GM18867 (cell line): ENCODE results near the gene TLNRD1.

Source experiments
- ATAC-seq: cut with Tn5 transposase; IDR thresholded peaks from one replicate; pipeline ENCODE4 v1.9.1; 2021; ENCODE audit warnings: mild to moderate bottlenecking, moderate library complexity; ENCODE audit not compliant: unreplicated experiment

Gene TLNRD1

DNA sequence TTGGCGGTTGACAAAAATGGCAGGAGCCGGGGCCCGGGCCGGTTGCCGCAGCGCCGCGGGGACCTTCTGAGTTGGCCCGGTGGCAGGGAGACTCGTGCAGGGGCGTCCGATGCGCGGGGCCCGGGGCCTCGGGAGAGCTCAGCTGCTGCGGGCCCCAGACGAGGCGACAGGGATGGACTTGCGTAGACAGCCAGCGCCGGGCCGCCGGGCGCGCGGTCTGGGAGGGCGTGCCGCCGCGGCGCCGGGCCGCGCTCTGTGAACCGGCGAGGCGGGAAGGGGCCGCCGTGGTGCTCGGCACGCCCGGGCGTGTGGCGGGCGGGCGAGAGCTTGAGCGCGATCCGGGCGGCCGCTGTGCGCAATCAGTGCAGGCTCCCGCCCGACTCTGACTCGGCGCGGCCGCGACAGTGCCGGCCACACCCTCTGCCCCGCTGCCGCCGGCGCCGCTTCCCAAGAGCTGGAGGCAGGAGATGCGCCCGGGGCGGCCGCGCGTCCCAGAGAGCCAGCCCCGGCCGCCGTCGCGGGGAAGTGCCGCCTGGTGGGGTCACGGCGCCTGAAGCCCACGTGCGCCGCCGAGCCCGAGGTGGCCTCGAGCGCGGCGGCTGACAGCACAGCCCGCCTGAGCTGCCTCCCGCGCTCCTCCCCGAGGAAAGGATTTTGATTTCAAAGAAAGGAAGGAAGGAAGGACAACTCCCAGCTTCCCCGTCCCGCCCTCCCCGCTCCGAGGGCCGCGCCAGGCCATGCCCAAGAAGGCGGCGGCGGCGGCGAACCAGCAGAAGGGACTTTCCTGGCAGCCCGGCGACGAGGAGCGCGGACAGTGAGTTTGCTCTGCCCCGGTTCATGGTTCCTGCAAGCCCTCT is 657 bp downstream of the TLNRD1 start:
- ATAC-seq, result peak; percentile 31

DNA sequence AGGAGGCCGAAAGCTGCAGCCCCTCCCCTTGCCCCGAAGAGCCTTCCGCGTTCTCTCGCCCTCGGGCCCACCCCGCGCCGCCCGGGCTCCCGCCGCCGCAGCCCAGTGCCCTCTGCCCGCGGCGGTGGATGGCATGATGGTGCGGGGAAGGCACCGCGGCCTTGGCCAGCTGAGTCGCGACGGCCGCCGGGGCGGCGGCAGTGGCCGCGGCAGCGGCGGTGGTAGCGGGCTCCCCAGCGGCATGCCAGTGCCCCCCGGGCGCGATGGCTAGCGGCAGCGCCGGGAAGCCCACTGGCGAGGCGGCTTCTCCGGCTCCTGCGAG is 1.2 kb downstream of the TLNRD1 start:
- ATAC-seq, result no peak

GRCh38 chr15:81002331-81003096 is 1.8 kb downstream of the TLNRD1 start:
- ATAC-seq, result no peak

GRCh38 chr15:81003097-81003350 is 2.3 kb downstream of the TLNRD1 start:
- no peak for ATAC-seq

- ATAC-seq, result no peak
These were observed 5.4 kb downstream of the TLNRD1 start for GRCh38 chr15:81006124-81006523.

GRCh38 chr15:81007428-81008064 is 6.8 kb downstream of the TLNRD1 start:
- no peak for ATAC-seq

DNA sequence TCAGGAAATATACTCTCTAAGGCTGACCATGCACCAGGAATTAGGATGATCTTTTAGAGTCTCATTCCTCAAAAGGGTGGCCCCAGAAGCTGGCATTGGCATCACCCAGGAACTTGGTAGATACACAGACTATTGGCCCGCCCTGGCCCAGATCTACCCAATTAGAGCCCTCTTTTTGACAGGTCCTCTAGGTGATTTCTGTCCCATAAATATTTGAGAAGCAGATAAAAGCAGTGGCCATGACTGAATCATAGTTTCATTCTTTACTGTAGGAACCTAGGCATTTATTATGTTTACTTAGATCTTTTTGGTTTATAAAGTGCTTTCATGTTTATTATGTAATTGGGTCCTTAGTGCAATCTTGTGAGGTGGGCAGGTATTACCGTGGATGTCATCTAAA is 7.6 kb downstream of the TLNRD1 start:
- no peak for ATAC-seq

DNA sequence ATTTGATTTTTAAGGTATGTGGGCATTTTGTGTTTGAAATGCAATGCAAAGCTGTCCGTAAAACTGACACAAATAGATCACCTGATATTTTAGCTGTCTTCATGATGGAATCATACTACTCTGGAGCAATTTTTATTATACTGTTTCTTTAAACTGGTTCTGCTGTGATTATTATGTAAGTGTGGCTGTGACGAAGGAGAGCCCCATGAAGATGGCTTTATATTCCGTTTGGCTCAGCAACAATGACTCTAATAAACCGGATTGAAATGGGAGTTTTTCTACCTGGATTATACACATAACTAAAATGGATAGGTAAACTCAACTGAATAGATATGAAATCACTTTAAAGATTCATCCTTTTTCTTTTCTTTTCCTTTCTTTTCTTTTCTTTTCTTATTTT is 9.4 kb downstream of the TLNRD1 start:
- ATAC-seq, result no peak

DNA sequence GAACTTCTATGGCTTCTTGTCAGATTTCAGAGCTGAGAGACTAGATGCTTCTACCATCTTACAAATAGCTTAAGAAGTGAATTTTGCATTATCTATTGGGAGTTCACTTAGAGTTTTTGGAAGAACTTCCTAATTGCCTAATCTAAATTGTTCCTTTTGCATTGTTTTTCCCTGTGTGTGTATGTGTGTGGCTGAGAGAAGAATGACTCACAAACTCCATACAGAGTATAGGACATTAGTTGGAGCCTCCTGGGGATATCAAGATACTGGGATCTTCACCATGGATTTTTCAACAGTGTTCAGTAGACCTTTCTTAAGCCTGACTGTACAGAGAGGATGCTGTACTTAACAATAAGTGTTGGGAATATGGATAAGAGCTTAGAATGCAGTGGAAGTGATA is 10.9 kb downstream of the TLNRD1 start:
- no peak for ATAC-seq

- no peak for ATAC-seq
These were observed 11.9 kb downstream of the TLNRD1 start for GRCh38 chr15:81012588-81012987.

DNA sequence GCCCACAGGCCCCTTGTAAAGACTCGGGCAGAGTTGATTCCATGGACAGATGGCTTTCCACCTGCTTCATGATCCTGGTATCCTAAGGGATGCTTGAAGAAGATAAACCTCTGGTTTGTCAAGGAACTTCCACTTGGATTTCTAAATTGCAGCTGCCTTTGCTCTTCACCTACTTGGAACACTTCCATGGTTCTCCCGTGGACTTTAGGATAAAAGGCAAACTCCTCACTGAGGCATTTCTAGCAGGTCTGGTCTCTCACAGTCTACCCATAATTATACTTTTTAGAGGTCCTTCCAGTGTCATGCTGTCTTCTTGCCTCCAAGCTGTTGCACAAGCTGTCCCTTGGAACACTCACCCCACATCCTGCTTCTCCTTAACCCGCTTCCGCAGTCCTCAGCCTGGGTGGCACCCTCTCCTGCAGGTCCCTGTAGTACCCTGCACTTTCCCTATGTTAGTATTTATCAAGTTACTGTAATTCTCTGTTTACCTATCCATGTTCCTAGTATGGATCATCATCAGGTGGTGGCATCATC is 12.7 kb downstream of the TLNRD1 start:
- ATAC-seq, result no peak

DNA sequence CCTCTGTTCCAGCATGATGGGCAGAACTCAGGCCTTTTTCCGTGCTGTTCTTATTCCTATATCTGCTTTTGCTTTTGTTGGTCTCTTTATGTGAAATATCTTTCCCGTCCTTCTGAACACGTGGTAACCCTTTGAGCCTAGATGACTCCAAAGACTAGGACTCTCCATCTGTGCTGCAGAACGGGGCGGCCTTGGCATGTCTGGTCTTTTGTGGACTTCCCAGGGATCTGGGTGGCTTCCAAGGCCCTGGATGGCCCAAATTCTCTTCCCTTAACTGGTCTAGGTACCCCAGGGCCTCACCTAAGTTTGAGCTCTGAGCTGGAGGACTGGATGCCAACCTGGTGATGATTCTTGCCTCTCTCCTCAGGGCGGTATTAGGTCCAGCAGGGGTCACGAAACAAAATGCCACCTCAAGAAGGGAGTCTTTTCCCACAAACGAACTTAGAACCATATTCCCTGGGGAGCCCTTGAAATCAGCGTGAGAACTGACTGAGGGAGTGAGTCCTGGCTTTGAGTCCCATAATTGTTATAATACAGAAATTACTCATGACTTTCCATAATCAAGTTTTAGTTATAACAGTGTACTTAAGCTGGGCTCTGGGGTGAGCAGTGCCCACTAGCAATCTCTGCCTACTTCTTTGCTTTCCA is 13.8 kb downstream of the TLNRD1 start:
- no peak for ATAC-seq

DNA sequence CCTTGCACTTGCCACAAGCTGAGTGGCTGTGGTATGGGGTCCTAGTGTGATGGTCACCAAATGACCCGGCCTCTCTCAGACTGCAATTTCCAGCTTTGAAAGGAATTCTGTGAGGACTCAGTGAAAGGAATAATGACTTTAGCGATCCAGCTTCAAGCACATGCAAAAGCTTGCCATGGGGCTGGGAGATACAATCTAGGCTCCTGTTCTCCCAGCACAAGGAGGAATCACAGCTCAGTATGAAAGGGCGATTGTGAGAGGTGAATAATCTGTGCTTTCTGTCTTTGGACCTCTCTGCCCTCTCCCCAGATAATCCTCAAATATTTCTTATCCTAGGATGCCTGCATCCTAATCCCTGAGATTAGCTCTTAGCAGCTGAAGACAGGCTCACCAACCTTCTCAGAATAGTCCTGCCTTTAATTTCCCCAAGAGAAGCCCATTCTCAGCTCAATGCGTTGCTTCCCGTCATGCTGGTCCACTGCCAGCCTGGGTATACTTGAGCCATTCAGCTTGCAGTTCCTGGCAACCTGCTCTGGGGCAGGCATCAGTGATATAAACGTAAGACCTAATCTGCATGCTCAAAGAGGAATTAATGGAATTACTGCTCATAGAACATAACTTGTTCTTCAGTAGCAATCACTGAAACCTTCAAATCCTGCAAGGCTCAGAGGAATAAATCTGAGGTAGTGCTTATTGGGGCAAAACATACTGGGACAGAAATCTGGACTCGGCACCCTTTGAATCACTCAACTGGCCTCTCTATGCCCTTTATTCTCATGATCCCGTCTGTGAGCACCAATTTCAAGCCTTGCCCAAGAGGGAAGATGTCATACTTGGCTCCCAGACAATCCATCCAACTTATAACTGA is 15.1 kb downstream of the TLNRD1 start:
- no peak for ATAC-seq

- ATAC-seq, result no peak
These were observed 15.9 kb downstream of the TLNRD1 start for GRCh38 chr15:81016489-81017068.

DNA sequence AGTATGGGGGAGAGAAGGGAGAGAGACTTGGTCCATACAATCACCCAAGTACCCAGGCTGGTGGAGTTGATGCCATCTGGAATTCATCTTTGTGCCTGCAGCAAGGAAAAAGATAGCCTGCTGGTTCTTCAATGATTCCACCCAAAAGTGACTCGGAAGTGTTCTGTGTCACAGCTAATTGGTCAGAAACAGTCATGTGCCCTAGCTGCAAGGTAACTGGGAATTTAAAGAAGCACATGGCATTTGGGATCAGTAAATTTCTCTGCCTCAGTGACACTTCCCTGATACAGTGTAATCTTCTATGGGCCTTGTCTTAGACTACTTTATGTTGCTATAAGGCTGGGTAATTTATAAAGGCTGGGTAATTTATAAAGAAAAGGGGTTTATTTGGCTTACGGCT is 17.5 kb downstream of the TLNRD1 start:
- ATAC-seq, result no peak

- ATAC-seq, result no peak
These were observed 20.6 kb downstream of the TLNRD1 start for GRCh38 chr15:81021321-81021720.

DNA sequence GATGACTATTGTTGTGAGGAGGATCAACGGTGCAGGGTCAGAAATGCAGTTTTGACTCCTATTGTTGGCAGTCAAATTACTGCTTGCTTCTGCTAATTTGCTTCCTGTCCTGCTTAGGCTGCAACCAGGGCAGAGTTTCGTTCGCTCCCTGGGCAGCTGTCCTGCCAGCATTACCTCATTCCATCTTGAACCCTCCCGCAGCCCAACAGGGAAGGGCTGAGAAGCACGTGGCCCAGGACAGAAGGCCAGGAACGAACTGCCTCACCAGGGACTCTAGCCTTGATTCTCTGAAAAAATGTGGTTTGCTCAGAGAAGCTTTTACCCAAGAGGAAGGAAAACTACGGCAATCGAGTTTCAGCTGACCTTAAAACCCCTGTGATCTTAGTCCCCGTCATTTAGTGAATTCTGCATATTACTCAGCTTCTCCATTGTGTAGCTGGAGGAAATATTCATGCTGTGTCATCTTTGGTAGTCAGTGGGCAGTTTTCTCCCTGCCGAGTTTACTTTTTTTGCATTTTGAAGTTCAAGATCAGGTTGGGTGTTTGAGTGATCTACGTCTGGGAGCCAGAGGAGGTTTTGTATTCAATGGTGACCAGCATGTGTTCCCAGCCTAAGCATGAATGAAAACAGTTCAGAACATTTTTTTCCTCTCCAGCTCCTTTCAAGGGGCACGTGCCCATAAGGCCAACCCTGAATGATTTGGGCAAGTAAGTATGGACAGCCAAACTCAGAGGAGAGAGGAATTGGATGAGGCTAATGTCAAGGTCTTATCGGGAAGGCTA is 23.0 kb downstream of the TLNRD1 start:
- peak; percentile 89 for ATAC-seq

DNA sequence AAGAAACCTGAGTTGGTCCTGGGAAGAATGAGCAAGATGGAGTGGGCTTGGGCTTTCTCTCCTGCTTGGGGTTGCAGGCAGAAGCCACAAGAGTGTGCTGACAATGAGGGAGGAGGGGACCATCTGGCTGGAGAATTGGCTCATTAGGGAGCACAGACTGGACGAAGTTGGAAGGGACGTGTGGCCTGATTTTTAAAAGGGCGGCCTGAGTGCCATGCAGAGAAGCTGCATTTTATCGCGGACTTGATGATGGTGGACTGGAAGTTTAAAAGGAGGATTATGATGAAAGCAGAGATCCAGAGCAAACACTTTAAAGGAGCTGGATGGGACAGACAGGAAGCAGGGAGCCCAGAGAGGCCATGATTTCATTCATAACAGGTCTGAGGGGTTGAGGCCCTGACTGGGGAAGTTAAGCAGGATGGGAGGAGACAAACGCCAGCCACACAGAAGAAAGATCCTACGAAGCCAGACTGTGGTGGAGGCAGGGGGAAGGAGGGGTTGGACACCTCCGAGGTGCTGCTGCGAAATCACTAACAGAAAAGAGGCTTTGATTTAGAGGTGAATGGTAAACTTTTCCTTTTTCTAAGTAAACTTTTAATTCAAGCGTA is 23.6 kb downstream of the TLNRD1 start:
- no peak for ATAC-seq

- no peak for ATAC-seq
These were observed 24.2 kb downstream of the TLNRD1 start for GRCh38 chr15:81024936-81025335.
